ENCODE results near the gene CLUH.

GRCh38 chr17:2758870-2759269, 47.3 kb upstream of the CLUH start:
- TF ChIP-seq EZH2phosphoT487 (IDR thresholded peaks at IDR 0.05; ENCODE audit: insufficient read depth, low read depth) (no peak), EZH2 (IDR thresholded peaks at IDR 0.05; ENCODE audit: insufficient read depth, poor library complexity, severe bottlenecking) (no peak)
